Lower lobe of right lung (tissue), 2 donors: ENCODE data around the gene OPRL1. TPM values are rescaled to one million over a fixed set of nuclear protein-coding genes. Genes with fewer than 3 reads are reported as not detected.
A peak's percentile ranks its signal among the peaks of the same experiment; 100 is the strongest.
"Not testable (repeated sequence)": the region's sequence is repeated elsewhere in the genome, so short reads cannot be mapped to it uniquely, and the experiment has no call there.

Experiments used
- ATAC-seq, 2 donors: fragments of 200-7000 bp; cut with Tn5 transposase; one replicate each; pipeline ENCODE4 v1.9.1; 2020 to 2022; ENCODE audit warnings: mild to moderate bottlenecking in 2 of 2, moderate library complexity in 2 of 2
- DNase-seq: peaks from one replicate; pipeline ENCODE4 v3.0.0-alpha.2; 2020
- H3K27ac ChIP-seq: fragments of 200-600 bp; one replicate; pipeline ENCODE4 v1.8.0; 2022
- H3K27me3 ChIP-seq: fragments of 200-600 bp; one replicate; pipeline ENCODE4 v1.8.0; 2022; ENCODE audit warnings: low read depth
- H3K36me3 ChIP-seq: fragments of 200-600 bp; one replicate; pipeline ENCODE4 v1.8.0; 2022; ENCODE audit warnings: mild to moderate bottlenecking
- H3K4me1 ChIP-seq: fragments of 200-600 bp; one replicate; pipeline ENCODE4 v1.8.0; 2022
- H3K4me3 ChIP-seq: fragments of 200-600 bp; one replicate; pipeline ENCODE4 v1.8.0; 2022; ENCODE audit warnings: mild to moderate bottlenecking
- H3K9me3 ChIP-seq: fragments of 200-600 bp; one replicate; pipeline ENCODE4 v1.8.0; 2022
- intact Hi-C: fragments of 100-400 bp; cut with DNase I; formaldehyde crosslinking; loops from one replicate; pipeline ENCODE4 v1.11.0; 2022
- total RNA-seq: library from RNA; stranded (reverse); fragmentation: NEBNext Ultra II Directional; extraction: Animal tissue kit (Norgen Biotek cat#: 25700); gene quantifications from one replicate; pipeline ENCODE4 v1.2.1, GENCODE V29; 2021
- TF ChIP-seq, protein P1 (sequence below): fragments of 200-600 bp; IDR thresholded peaks from one replicate; pipeline ENCODE4 v1.8.0; 2022; ENCODE audit warnings: antibody characterized with exemption, mild to moderate bottlenecking
- donor health status: DM: no; HTN: yes; CAD: no; lungs with severe emphysema.

OPRL1 gene
- total RNA-seq, 1 donor from 2014 or later: 2.6 TPM

DNA sequence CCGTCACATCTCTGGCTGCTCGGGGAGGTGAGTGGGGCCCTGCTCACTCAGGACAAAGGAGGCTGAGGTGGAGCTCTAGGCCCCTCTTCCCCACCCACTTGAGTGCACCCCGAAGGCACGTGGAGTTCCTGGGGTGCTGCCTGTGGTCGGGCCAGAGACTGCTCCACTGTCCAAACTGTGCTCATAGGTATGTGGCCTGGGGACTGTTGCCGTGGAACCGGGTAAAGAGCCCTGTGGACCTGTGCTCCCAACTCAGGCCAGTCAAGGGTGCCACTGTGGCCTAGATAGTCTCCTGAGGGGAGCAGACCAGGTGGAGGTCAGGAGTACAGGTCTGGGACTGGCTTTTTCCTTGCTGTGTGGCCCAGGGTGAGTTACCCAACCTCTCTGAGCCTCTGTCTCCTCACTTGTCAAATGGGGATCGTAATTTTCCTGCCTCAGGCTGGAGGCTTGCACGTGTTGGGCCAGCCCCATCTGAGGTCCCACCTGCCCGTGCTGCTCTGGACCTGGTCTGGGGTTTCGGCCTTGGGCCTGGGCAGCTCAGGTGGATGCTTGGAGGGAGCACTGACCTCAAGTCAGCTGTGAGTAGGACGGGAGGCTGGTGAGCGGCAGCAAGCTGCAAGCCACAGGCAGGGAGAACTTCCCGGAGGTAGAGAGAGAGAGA is 39.9 kb downstream of the OPRL1 start:
- intact Hi-C loops: no loop called here
- Histone ChIP-seq H3K36me3 (no peaks in the 10 kb centered on the region), H3K9me3 (no peaks in the 10 kb centered on the region), H3K4me3 (no peak overlapping the region), H3K27ac (no peak overlapping the region), H3K27me3 (peaks cover 19% of the 10 kb centered on the region), H3K4me1 (peaks cover 8% of the 10 kb centered on the region)
- ATAC-seq: peak; percentile 25 to 28
- TF ChIP-seq, protein P1, sequence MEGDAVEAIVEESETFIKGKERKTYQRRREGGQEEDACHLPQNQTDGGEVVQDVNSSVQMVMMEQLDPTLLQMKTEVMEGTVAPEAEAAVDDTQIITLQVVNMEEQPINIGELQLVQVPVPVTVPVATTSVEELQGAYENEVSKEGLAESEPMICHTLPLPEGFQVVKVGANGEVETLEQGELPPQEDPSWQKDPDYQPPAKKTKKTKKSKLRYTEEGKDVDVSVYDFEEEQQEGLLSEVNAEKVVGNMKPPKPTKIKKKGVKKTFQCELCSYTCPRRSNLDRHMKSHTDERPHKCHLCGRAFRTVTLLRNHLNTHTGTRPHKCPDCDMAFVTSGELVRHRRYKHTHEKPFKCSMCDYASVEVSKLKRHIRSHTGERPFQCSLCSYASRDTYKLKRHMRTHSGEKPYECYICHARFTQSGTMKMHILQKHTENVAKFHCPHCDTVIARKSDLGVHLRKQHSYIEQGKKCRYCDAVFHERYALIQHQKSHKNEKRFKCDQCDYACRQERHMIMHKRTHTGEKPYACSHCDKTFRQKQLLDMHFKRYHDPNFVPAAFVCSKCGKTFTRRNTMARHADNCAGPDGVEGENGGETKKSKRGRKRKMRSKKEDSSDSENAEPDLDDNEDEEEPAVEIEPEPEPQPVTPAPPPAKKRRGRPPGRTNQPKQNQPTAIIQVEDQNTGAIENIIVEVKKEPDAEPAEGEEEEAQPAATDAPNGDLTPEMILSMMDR: no peak
- DNase-seq: peak; percentile 37

DNA sequence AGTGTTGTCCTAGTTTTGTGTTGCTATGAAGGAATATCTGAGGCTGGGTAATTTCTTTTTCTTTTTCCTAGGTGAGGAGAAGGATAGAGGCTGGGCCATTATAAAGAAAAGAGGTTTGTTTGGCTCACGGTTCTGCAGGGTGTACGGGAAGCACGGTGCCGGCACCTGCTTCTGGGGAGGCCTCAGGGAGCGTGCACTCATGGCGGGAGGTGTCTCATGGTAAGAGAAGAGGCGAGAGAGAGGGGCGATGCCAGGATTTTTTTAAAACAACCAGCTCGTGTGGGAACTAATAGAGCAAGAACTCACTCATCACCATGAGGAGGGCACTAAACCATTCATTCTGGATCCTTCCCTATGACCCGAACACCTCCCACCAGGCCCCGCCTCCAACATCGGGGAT is 41.7 kb downstream of the OPRL1 start:
- ATAC-seq: no peak
- TF ChIP-seq, protein P1: no peak
- Histone ChIP-seq H3K36me3 (no peaks in the 10 kb centered on the region), H3K9me3 (no peaks in the 10 kb centered on the region), H3K4me1 (peaks cover 8% of the 10 kb centered on the region), H3K27ac (no peak overlapping the region), H3K27me3 (peaks cover 22% of the 10 kb centered on the region), H3K4me3 (no peak overlapping the region)
- intact Hi-C loops: no loop called here
- no peak for DNase-seq

DNA sequence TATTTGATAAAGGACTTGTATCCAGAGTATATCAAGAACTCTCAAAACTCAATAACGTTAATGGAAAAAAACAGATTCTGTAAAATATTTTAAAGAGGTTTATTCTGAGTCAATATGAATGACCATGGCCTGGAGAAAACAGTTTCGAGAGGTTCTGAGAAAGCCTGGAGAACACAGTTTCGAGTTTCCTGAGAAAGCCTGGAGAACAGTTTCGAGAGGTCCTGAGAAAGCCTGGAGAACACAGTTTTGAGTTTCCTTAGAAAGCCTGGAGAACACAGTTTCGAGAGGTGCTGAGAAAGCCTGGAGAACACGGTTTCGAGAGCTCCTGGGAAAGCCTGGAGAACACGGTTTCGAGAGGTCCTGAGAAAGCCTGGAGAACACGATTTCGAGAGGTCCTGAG is 43.0 kb downstream of the OPRL1 start:
- intact Hi-C loops, H3K4me3 ChIP-seq, H3K36me3 ChIP-seq, H3K9me3 ChIP-seq, DNase-seq, H3K27ac ChIP-seq, H3K4me1 ChIP-seq, ATAC-seq: not testable (repeated sequence)
- peaks cover 22% of the 10 kb centered on the region for H3K27me3 ChIP-seq

DNA sequence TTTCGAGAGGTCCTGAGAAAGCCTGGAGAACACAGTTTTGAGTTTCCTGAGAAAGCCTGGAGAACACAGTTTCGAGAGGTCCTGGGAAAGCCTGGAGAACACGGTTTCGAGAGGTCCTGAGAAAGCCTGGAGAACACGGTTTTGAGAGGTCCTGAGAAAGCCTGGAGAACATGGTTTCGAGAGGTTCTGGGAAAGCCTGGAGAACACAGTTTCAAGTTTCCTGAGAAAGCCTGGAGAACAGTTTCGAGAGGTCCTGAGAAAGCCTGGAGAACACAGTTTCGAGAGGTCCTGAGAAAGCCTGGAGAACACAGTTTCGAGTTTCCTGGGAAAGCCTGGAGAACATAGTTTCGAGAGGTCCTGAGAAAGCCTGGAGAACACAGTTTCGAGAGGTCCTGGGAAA is 43.6 kb downstream of the OPRL1 start:
- H3K27me3 ChIP-seq: peaks cover 22% of the 10 kb centered on the region
- H3K4me3 ChIP-seq, H3K36me3 ChIP-seq, ATAC-seq, DNase-seq, H3K9me3 ChIP-seq, H3K4me1 ChIP-seq, intact Hi-C loops, H3K27ac ChIP-seq: not testable (repeated sequence)

DNA sequence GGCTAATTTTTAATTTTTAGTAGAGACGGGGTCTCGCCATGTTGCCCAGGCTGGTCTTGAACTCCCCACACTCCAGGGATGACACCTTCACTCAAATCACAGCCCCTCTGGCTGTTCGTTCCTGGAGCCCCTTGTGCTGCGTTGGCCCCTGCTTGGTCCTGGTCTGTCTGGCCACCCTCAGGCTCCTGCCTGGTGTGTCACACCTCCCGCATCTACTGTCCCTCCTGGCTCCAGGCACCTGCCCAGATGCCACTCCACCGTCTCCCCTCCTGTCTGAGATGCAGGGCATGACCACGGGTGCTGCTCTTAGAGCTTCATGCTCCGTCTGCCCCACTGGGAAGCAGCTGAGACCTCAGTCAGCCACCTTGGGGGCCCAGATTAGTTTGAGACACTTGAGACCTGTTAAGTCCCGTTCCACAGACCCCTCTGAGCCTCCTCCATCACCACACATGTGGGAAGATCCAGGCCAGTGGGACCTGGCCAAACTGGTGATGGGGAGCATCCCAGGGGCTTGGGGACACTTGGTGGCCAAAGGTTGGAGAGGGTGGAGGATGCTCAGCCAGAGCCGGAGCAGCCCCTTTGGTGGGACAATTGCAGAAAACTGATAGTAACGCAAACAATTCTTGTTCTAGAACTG is 49.4 kb downstream of the OPRL1 start:
- no peak overlapping the region for H3K4me3 ChIP-seq
- H3K27ac ChIP-seq: no peak overlapping the region
- H3K27me3 ChIP-seq: peaks cover 18% of the 10 kb centered on the region
- no peaks in the 10 kb centered on the region for H3K36me3 ChIP-seq
- DNase-seq (peak; percentile 18), ATAC-seq (no peak)
- H3K4me1 ChIP-seq: no peaks in the 10 kb centered on the region
- intact Hi-C loops: no loop called here
- no peaks in the 10 kb centered on the region for H3K9me3 ChIP-seq
- TF ChIP-seq, protein P1: no peak

DNA sequence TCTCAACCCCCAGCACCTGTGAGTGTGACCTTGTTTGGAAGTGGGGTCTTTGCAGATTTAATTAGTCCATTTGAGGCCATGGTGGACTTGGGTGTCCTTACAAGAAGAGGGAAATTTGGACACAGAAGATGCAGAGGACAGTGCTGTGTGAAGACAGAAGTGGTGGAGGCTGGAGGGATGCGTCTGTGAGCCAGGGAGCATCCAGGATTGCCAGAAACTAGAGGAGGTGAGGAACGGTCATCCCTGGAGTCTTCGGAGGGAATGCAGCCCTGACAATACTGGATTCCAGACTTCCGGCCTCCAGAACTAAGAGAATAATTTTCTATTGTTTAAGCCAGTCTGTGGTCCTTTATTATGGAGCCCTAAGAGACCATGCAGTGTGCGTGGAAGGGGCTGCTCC is 50.4 kb downstream of the OPRL1 start:
- TF ChIP-seq, protein P1: no peak
- Histone ChIP-seq H3K4me3 (no peak overlapping the region), H3K4me1 (no peaks in the 10 kb centered on the region), H3K27me3 (peaks cover 14% of the 10 kb centered on the region), H3K36me3 (no peaks in the 10 kb centered on the region), H3K9me3 (no peaks in the 10 kb centered on the region), H3K27ac (no peak overlapping the region)
- intact Hi-C loops: no loop called here
- ATAC-seq: no peak
- DNase-seq: no peak
